ENCODE measurements around the gene SCT. TPM values are rescaled to one million over a fixed set of nuclear protein-coding genes. Genes with fewer than 3 reads are reported as not detected.
"Not testable (repeated sequence)": the region's sequence is repeated elsewhere in the genome, so short reads cannot be mapped to it uniquely, and the experiment has no call there.

Gene SCT
- total and polyA plus RNA-seq, 2 donors (not counting 1 experiment from before 2014, with no cell fraction given), result not detected

DNA sequence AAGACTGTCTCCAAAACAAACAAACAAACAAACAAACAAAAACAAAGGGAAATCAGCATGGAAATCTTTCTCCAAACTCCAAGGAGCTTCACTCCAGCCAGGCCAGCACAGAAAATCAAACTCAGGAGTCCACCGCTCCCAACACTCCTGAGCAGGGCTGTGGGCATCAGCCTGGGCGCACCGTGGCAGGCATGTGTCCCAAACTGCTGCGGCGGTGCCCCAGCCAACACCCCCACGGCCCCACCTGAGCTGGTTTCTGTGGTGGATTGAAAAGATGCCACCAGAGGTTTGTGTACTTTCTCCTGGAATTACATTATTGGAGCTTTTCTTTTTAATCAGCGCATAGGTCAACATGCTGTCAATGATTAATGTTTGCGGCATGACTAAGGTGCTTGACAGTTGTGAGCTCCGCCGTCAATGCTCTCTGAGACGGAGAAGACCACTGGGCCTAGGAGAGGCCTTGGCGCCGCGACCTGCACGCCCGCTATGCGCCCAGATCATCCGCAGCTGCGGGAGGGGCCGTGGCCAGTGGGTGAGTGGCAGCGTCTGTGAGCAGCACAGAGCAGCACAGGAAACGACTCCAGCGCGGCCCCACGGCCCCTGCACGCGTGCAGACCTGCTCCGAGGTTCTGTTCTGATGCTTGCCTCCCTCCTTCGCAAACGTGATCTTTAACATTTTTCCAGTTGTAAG is 28.2 kb upstream of the SCT start:
- TF ChIP-seq, protein P1, sequence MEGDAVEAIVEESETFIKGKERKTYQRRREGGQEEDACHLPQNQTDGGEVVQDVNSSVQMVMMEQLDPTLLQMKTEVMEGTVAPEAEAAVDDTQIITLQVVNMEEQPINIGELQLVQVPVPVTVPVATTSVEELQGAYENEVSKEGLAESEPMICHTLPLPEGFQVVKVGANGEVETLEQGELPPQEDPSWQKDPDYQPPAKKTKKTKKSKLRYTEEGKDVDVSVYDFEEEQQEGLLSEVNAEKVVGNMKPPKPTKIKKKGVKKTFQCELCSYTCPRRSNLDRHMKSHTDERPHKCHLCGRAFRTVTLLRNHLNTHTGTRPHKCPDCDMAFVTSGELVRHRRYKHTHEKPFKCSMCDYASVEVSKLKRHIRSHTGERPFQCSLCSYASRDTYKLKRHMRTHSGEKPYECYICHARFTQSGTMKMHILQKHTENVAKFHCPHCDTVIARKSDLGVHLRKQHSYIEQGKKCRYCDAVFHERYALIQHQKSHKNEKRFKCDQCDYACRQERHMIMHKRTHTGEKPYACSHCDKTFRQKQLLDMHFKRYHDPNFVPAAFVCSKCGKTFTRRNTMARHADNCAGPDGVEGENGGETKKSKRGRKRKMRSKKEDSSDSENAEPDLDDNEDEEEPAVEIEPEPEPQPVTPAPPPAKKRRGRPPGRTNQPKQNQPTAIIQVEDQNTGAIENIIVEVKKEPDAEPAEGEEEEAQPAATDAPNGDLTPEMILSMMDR (IDR thresholded peaks at IDR 0.05), result no peak
- no peak for TF ChIP-seq EZH2 (IDR thresholded peaks at IDR 0.05; ENCODE audit: borderline replicate concordance, insufficient read depth, low read depth, low read length, poor library complexity, severe bottlenecking)
- CTCF ChIA-PET, result interaction anchor here (1.0 kb wide), 1 partner anchor 100 kb away, joined by 3 read pairs; no protein-coding TSS in a partner anchor
- intact Hi-C loops (cut with micrococcal nuclease), result no loop called here
- Histone ChIP-seq H3K4me2 (replicated peaks; ENCODE audit: low read depth, low read length, poor library complexity, severe bottlenecking) (no peak overlapping the region), H3K4me1 (ENCODE audit: control insufficient read depth in 2 of 2, insufficient read depth in 2 of 2, low read length in 2 of 2) (no peaks in the 10 kb centered on the region), H4K20me1 (ENCODE audit: control insufficient read depth, insufficient read depth, low read length, poor library complexity, severe bottlenecking) (no peaks in the 10 kb centered on the region), H2AFZ (ENCODE audit: insufficient read depth, low read depth, low read length, poor library complexity, severe bottlenecking) (no peak overlapping the region), H3K9ac (ENCODE audit: low read length) (no peak overlapping the region), H3K36me3 (replicated peaks in 1 of 2; ENCODE audit: control extremely low read depth in 1 of 2, control insufficient read depth in 1 of 2, extremely low read depth in 1 of 2, insufficient read depth in 2 of 2, low read length in 1 of 2) (peaks cover 0 to 26% of the 10 kb centered on the region in 2 experiments), H3K27me3 (replicated peaks in 1 of 4; ENCODE audit: control extremely low read depth in 1 of 4, control insufficient read depth in 3 of 4, insufficient read depth in 4 of 4, low read length in 3 of 4) (no peaks in the 10 kb centered on the region), H3K79me2 (ENCODE audit: control insufficient read depth, insufficient read depth, low read length) (peaks cover 4% of the 10 kb centered on the region), H3K27ac (ENCODE audit: low read length in 2 of 2) (no peak overlapping the region), H3K9me3 (ENCODE audit: control extremely low read depth in 1 of 3, control insufficient read depth in 2 of 3, insufficient read depth in 1 of 3, low read length in 2 of 3) (no peaks in the 10 kb centered on the region), H3K4me3 (ENCODE audit: control extremely low read depth in 1 of 5, extremely low read depth in 1 of 5, insufficient read depth in 1 of 5, low read depth in 2 of 5, low read length in 4 of 5) (no peak overlapping the region)
- H3K27ac Mint-ChIP-seq, result no peak overlapping the region
- 97% methylated on average over 23 of the region's 30 CpGs for WGBS (ENCODE audit: insufficient coverage)
- ATAC-seq (ENCODE audit: low read depth) (no peak), DNase-seq (no peak)
- no peaks in the 10 kb centered on the region for H3K27me3 Mint-ChIP-seq
- H3K4me3 Mint-ChIP-seq, result no peak overlapping the region
- POLR2A ChIA-PET, result no interaction called here
- H3K4me1 Mint-ChIP-seq, result peaks cover 3% of the 10 kb centered on the region
- no peaks in the 10 kb centered on the region for H3K9me3 Mint-ChIP-seq (ENCODE audit: insufficient read depth)

DNA sequence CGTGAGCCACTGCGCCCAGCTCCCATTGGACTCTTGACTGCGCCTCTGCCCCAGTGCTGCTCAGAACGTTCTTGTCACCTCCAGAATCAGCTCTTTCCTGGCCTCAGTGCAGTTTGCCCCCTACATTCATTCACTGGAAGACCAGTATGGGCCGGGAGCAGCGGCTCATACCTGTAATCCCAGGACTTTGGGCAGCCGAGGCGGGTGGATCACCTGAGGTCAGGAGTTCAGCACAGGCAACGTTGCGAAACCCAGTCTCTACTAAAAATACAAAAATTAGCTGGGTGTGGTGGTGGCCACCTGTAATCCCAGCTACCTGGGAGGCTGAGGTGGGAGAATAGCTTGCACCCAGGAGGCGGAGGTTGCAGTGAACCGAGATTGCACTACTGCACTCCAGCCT is 27.5 kb upstream of the SCT start:
- H4K20me1 ChIP-seq (ENCODE audit: control insufficient read depth, insufficient read depth, low read length, poor library complexity, severe bottlenecking); H3K27ac ChIP-seq (ENCODE audit: low read length in 2 of 2); H3K27ac Mint-ChIP-seq; H2AFZ ChIP-seq (ENCODE audit: insufficient read depth, low read depth, low read length, poor library complexity, severe bottlenecking); H3K4me1 Mint-ChIP-seq; H3K4me3 Mint-ChIP-seq; H3K27me3 ChIP-seq (replicated peaks in 1 of 4; ENCODE audit: control extremely low read depth in 1 of 4, control insufficient read depth in 3 of 4, insufficient read depth in 4 of 4, low read length in 3 of 4); H3K4me2 ChIP-seq (replicated peaks; ENCODE audit: low read depth, low read length, poor library complexity, severe bottlenecking); H3K27me3 Mint-ChIP-seq; intact Hi-C loops (cut with micrococcal nuclease); H3K4me1 ChIP-seq (ENCODE audit: control insufficient read depth in 2 of 2, insufficient read depth in 2 of 2, low read length in 2 of 2); ATAC-seq (ENCODE audit: low read depth); DNase-seq; H3K9me3 Mint-ChIP-seq (ENCODE audit: insufficient read depth); H3K4me3 ChIP-seq (ENCODE audit: control extremely low read depth in 1 of 5, extremely low read depth in 1 of 5, insufficient read depth in 1 of 5, low read depth in 2 of 5, low read length in 4 of 5); H3K9ac ChIP-seq (ENCODE audit: low read length); H3K9me3 ChIP-seq (ENCODE audit: control extremely low read depth in 1 of 3, control insufficient read depth in 2 of 3, insufficient read depth in 1 of 3, low read length in 2 of 3); H3K79me2 ChIP-seq (ENCODE audit: control insufficient read depth, insufficient read depth, low read length): not testable (repeated sequence)
- 92% methylated on average over 5 of the region's 12 CpGs for WGBS (ENCODE audit: insufficient coverage)
- CTCF ChIA-PET, result interaction anchor here (0.5 to 0.6 kb wide), 2 partner anchors 15 to 1117 kb away, joined by 3 to 4 read pairs; no protein-coding TSS in a partner anchor
- POLR2A ChIA-PET, result interaction anchor here (0.7 kb wide), 1 partner anchor 96 kb away, joined by 5 read pairs; no protein-coding TSS in a partner anchor
- H3K36me3 ChIP-seq (replicated peaks in 1 of 2; ENCODE audit: control extremely low read depth in 1 of 2, control insufficient read depth in 1 of 2, extremely low read depth in 1 of 2, insufficient read depth in 2 of 2, low read length in 1 of 2), result peaks cover 0 to 20% of the 10 kb centered on the region in 2 experiments

Data from B cell (primary cell).